Measurements from ENCODE around the gene IRF1. TPM values are rescaled to one million over a fixed set of nuclear protein-coding genes. Genes with fewer than 3 reads are reported as not detected.

The IRF1 gene
- total RNA-seq, 2 experiments from 2014 or later: 1,212 to 1,234 TPM

DNA sequence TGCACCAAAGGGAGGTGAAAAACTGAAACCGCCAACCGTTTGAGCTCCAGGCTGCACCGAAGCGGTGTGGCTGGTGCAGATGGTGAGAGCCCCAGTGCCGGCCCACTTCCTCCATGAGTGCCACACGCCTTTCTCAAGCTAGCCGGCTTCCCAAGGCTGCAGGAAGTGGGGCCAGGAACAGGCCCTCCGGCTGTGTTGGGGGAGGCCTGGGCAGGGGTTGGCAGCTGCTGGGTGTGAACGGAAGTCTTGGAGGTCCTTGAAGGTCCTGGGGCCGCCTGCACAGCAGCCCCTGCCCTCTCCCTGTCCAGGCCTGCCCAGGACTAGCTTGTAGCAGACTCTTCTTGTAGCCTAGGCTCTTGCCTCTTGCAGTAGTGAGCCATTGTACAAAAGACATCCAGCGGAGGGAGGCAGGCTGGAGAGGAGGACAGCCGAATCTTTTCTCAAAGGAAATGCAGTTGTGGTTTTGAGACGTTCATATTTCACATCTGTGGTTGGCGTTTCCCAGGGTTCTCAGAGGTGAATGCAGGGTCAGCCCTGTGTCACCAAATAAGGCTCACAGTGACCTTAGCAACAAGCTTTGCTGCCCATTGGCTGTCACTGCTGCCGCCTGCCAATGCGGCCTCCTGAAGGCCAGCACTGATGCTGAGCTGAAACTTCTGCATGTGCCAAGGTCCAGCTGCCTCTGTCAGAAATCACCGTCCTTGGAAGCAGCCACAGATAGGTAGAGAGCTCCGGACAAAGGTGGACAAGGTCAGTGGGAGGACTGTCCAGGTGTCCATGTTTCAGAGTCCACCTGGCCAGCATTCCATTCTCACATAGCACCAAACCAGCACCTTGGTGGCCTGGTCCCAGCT lies 23.9 kb downstream of the IRF1 start:
- peaks cover 99% of the 10 kb centered on the region for H3K4me1 Mint-ChIP-seq (ENCODE audit: low read depth)
- peak in 13 of 14 experiments; percentile 56 to 90 (median 66) for DNase-seq
- peaks cover 23% of the 10 kb centered on the region for H3K36me3 Mint-ChIP-seq (ENCODE audit: low read depth)
- Histone ChIP-seq H3K27ac (ENCODE audit: low read depth in 1 of 2, low read length in 2 of 2) (peak overlapping the region; percentile 69 to 73), H3K4me3 (ENCODE audit: low read length) (peak overlapping the region; percentile 34), H3K4me1 (ENCODE audit: insufficient read depth, low read length) (peaks cover 88% of the 10 kb centered on the region), H3K36me3 (ENCODE audit: insufficient read depth, low read length) (peaks cover 23% of the 10 kb centered on the region), H3K27me3 (ENCODE audit: control insufficient read depth in 1 of 2, insufficient read depth in 2 of 2, low read length in 2 of 2) (no peaks in the 10 kb centered on the region), H3K9me3 (ENCODE audit: control insufficient read depth in 1 of 2, insufficient read depth in 1 of 2, low read length in 2 of 2) (no peaks in the 10 kb centered on the region)
- ChIA-PET POLR2A (interaction anchor here (0.8 to 15.8 kb wide), 20 partner anchors 8 to 270 kb away, joined by 3 to 1045 read pairs (median 6); partner anchors contain the start of genes IRF1 and KIF3A), CTCF (interaction anchor here (0.7 to 4.6 kb wide), 13 partner anchors 8 to 80 kb away, joined by 3 to 30 read pairs (median 5); partner anchors contain the start of gene IRF1)
- peak overlapping the region; percentile 85 for H3K4me3 Mint-ChIP-seq
- intact Hi-C loops (cut with DNase I, micrococcal nuclease): loop anchor here in 1 of 2 experiments (1.0 to 2.0 kb wide), 2 partner anchors 10 to 42 kb away; no protein-coding TSS in a partner anchor
- peak overlapping the region; percentile 97 for H3K27ac Mint-ChIP-seq
- no peaks in the 10 kb centered on the region for H3K27me3 Mint-ChIP-seq
- ATAC-seq (ENCODE audit: poor library complexity): peak; percentile 63
- TF ChIP-seq, protein P1, sequence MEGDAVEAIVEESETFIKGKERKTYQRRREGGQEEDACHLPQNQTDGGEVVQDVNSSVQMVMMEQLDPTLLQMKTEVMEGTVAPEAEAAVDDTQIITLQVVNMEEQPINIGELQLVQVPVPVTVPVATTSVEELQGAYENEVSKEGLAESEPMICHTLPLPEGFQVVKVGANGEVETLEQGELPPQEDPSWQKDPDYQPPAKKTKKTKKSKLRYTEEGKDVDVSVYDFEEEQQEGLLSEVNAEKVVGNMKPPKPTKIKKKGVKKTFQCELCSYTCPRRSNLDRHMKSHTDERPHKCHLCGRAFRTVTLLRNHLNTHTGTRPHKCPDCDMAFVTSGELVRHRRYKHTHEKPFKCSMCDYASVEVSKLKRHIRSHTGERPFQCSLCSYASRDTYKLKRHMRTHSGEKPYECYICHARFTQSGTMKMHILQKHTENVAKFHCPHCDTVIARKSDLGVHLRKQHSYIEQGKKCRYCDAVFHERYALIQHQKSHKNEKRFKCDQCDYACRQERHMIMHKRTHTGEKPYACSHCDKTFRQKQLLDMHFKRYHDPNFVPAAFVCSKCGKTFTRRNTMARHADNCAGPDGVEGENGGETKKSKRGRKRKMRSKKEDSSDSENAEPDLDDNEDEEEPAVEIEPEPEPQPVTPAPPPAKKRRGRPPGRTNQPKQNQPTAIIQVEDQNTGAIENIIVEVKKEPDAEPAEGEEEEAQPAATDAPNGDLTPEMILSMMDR (IDR thresholded peaks at IDR 0.05): no peak
- no peaks in the 10 kb centered on the region for H3K9me3 Mint-ChIP-seq

GRCh38 chr5:132465059-132465707 lies 25.4 kb downstream of the IRF1 start:
- Histone ChIP-seq H3K4me1 (ENCODE audit: insufficient read depth, low read length) (peaks cover 83% of the 10 kb centered on the region), H3K27ac (ENCODE audit: low read depth in 1 of 2, low read length in 2 of 2) (peak overlapping the region; percentile 72 to 73), H3K9me3 (ENCODE audit: control insufficient read depth in 1 of 2, insufficient read depth in 1 of 2, low read length in 2 of 2) (no peaks in the 10 kb centered on the region), H3K27me3 (ENCODE audit: control insufficient read depth in 1 of 2, insufficient read depth in 2 of 2, low read length in 2 of 2) (no peaks in the 10 kb centered on the region), H3K36me3 (ENCODE audit: insufficient read depth, low read length) (peaks cover 21% of the 10 kb centered on the region), H3K4me3 (ENCODE audit: low read length) (no peak overlapping the region)
- peak in 2 of 14 experiments; percentile 33 to 44 for DNase-seq
- CTCF ChIA-PET: interaction anchor here (0.9 to 4.6 kb wide), 7 partner anchors 11 to 55 kb away, joined by 4 to 30 read pairs (median 6); partner anchors contain the start of gene IRF1
- H3K9me3 Mint-ChIP-seq: no peaks in the 10 kb centered on the region
- peak overlapping the region; percentile 85 for H3K4me3 Mint-ChIP-seq
- peak overlapping the region; percentile 97 for H3K27ac Mint-ChIP-seq
- POLR2A ChIA-PET: interaction anchor here (0.8 to 15.8 kb wide), 11 partner anchors 10 to 96 kb away, joined by 3 to 1045 read pairs (median 39); partner anchors contain the start of genes IRF1 and SLC22A5
- H3K36me3 Mint-ChIP-seq (ENCODE audit: low read depth): peaks cover 22% of the 10 kb centered on the region
- TF ChIP-seq, protein P1 (IDR thresholded peaks at IDR 0.05): no peak
- peaks cover 99% of the 10 kb centered on the region for H3K4me1 Mint-ChIP-seq (ENCODE audit: low read depth)
- intact Hi-C loops (cut with DNase I, micrococcal nuclease): no loop called here
- no peak for ATAC-seq (ENCODE audit: poor library complexity)
- no peaks in the 10 kb centered on the region for H3K27me3 Mint-ChIP-seq

Data from CD4-positive, alpha-beta T cell (primary cell).